Kasumi-1 (cell line): ENCODE results near the gene GPN2.

Experiments
- DNase-seq, 2 experiments: peaks; one replicate each; lab custom pipeline; 2025; lab: John Stamatoyannopoulos, UW

Gene GPN2

DNA sequence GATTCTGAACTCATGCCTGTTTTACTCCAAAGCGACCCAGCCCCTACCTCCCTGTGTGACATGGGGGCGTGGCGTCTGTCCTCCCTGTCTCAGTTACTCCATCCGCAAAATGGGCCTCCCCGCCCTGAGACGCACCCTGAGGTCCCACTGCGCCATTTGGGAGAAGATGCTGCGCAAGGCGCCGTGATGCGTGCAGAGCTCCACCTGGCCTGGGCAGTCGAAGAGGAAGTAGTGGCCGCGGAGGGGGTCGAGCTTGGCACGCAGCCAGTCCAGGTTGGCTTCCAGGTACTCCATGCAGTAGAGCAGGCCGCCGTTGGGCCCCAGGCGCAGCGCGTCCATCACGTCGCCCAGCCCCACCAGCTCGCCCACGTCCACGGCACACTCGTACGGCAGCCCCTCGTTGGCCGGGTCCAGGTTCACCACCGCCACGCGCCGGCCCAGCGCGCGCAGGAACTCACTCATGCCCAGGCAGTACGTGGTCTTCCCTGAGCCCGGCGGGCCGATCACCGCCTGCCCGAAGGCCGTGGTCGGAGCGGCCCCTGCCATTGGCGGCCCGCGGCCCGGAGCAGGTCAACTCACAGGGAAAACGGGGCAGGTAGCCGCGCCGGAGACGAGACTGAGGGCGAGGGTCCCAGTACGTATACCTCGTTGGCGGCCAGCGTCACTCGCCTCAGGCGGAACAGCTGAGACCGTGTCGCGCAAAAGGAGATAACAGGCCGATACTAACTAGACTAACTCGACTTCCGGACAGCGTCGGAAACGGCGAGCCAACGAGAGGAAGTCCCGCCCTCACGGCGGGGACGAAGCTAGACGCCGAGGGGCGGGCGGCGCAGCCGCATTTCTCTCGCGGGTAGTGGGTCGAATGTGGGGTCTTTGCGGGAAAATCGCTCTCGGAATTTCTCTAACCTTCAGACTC lies at the start of gene GPN2:
Gene GPN2, minus strand, starts transcription at position 733 of the 916 bp plus-strand sequence. Its CDS starts 187 bp downstream, at position 546.
- peak; percentile 83 to 84 for DNase-seq

DNA sequence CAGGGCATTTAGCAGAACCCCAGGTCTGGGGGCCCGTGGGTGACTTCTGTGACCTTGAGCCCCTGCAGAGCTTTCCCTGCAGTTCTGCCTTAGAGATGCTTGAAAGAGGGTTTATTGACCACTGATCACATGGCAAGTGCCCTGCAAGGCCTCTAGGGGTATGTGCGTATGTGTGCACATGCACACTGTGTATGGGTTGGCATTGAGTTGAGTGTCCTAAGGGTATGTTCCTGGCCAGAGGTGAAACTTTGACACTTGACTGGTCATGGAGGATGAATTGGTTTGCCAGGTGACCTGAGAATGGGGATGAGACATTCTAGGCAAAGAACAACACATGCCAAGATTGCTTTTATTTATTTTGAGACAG lies 48.6 kb upstream of the GPN2 start:
- no peak for DNase-seq

DNA sequence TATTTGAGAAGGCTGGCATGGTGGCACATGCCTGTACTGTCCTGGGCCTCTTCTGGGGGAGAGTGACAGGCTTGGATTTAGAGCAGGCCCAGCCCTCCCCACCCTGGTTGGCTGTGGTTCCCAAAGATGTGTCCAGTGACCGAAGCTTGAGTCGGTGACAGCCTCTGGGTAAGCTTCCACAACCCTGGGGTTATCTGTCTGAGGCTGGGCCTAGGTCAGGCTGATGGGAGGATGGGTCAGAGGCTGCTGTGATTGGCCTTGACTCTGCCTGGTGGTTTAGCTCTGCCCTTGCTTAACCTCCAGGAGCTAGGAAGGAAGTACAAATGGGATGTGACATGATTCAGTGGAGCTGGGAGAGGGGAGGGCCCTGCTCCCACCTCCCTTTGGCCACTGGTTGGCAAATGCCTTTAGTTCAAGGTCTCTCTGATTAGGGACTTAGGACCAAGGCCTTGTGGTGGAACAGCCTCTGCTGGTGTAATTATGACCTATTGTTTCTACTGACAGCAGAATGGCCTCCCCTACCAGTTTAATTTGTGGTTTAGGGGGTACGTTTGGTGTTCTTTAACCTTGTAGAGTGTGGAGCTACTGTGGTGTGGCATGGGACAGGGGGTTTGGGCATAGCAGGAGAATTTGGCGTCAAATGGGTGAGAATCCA lies 48.0 kb upstream of the GPN2 start:
- DNase-seq: no peak

DNA sequence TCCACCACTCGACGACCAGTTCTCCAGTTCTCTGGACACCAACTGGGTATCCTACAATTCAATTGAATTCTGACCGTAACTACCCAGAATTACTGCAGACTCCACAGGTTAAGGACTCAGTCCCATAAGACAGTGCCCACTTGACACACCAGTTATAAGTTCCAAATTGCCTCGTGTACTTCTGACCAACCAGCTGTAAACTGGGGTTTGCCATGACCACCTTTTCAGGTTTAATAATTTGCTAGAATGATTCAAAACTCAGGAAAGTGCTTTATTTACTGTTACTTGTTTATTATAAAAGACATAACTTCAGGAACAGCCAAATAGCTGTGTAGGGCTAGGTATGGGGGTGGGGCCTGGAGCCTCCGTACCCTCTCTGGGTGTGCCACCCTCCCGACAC lies 46.7 kb upstream of the GPN2 start:
- no peak for DNase-seq

DNA sequence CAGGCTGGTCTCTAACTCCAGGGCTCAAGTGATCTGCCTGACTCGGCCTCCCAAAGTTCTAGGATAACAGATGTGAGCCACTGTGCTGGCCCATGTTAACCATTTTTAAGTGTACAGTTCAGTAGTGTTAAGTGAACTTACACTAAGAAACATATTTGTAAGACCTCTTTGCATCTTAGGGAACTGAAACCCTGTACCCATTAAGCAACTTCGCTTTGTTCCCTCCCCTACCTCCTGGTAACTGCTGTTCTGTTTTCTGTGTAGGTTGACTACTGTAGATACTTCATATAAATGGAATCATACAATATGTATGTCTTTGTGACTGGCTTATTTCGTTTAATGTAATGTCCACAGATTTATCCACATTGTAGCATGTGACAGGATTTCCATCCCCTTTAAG lies 42.4 kb upstream of the GPN2 start:
- no peak for DNase-seq

DNA sequence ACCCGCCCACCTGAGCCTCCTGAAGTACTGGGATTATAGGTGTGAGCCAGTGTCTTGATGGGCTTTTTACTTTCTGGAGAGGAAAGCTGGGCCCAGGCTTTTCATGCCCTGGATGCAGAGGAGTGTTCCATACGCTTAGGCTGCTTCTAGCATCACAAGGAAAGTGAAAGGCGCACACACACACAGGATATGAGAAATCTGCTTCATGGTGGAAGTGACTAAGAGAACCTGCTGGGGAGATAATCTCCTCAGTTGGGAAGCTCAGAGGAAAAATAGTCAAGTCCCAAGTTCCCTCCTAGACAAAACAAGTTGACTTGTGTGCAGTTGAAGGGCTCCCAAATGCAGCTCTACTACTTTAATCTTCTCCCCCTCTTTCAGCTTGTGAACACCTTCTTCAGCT lies 33.6 kb upstream of the GPN2 start:
- no peak for DNase-seq

DNA sequence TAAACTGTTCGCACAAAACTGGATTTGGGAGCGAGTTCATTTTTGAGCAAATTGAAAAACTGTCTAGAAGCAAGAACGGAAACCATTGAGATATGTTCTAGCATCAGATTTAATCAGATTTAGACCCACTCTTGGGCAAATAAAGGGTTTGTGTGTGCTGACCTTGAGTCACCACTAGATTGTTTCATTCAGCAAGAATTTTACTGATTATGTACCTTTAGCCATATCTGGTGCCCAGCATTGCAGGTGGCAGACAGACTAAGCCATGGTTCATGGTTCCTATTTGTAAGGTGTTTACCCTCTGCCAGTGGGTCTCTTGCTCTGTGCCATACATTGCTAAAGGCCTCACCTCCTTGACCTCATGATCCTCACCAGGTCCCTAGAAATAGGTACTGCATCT lies 32.8 kb upstream of the GPN2 start:
- DNase-seq: no peak

DNA sequence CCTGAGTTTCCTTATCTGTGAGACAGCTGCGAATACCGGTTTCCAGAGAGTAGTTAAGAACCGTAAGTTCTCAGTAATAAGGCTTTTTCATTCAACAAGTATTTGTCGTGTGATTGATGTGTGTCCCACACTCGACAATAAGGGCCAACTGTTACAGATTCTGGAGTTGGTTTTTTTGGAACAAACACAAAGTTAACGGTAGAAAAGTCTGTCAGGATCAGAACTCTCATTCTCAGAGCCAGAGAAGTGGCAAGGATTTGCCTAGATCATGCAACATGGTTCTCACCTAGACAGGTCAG lies 32.3 kb upstream of the GPN2 start:
- DNase-seq: no peak

DNA sequence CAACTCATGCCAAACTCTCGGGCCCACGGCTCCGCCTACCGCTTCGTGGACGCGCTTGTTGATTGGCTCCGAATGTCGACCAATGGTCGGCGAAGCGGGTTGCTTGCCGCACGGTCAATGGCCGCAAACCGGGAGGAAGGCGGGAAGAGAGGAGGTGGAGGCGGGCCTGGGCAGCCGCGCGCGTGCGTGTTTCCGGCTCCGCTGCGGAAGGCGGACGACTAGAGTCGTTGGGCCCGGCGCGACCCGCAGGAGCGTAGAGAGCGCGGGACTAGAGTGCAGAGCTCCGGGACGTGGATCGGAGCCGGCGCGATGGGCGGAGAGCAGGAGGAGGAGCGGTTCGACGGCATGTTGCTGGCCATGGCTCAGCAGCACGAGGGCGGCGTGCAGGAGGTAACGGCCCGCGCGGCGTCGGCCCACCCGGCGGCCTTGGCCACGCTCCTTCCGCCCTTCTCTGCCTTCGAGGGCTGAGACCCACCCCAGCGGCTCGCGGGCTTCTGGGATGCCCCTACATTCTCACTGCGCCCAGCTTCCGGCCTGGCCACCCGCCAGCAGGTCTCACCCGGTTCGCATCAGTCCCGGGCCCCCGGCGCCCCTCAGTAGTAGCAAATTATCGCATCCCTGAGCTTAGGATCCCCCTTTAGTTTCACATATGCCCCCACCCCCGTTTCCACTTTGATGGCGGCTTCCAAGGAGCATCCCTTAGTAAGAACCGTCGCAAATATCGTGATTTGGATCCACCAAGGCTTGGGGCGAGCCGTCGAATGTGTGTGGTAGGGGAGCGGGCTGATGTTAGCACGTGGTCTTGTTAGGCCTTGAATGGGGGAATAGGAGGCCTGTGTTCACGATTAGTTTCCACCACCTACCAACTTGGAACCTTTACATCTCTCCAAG lies 31.7 kb upstream of the GPN2 start, which contains the start of gene NUDC:
Gene NUDC, plus strand, starts transcription at position 204 of the 891 bp plus-strand sequence. Its CDS starts 106 bp downstream, at position 310.
- DNase-seq: peak; percentile 94

DNA sequence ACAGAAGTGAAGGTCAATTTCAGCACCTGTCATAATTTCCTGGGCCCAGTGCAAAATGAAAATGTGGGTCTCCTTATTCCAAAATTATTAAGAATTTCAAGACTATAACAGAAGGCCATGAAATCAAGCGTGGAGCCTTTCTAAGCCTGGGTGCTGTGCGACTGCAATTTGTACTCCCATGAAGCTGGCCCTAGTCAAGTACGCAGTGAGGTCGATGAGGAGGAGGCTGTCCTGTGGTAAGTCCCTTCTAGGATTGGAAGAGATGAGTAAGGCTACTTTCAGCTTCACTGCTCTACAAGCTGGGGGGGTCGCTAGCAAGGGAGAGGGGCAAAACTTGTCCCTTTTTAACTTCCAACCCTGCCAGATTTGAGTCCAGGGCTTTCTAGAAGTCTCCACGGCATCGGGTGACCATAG lies 31.1 kb upstream of the GPN2 start:
- DNase-seq: no peak

DNA sequence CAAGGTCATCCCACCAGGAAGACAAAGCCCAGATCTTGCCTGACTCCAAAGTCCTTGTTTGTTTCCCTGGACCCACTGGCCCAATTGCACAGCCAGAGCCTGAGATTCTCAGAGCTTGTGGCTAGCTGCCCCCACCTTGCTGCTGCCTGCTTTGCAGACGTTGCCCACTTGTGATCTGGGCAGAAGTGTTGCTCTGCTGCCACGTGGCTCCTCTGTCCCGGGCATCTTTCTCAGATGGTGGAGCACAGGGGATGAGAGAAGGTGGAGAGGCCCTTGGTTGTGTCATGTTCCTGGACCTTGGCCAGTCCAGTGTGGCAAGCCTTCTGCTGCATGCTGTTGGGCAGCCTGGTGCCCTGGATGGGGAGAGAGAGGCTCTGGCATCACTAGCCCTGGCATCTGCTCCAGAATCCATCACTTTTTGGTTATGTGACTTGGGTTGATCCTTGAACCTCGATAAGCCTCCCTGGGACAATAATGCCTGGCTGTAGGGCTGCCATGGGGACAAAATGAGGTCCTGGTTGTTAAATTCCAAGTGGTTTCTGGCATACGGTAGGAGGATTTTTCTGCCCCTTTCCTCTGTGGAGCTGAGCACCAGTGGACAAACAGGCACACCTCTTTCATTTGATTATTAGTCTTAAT lies 25.2 kb upstream of the GPN2 start:
- DNase-seq: no peak

DNA sequence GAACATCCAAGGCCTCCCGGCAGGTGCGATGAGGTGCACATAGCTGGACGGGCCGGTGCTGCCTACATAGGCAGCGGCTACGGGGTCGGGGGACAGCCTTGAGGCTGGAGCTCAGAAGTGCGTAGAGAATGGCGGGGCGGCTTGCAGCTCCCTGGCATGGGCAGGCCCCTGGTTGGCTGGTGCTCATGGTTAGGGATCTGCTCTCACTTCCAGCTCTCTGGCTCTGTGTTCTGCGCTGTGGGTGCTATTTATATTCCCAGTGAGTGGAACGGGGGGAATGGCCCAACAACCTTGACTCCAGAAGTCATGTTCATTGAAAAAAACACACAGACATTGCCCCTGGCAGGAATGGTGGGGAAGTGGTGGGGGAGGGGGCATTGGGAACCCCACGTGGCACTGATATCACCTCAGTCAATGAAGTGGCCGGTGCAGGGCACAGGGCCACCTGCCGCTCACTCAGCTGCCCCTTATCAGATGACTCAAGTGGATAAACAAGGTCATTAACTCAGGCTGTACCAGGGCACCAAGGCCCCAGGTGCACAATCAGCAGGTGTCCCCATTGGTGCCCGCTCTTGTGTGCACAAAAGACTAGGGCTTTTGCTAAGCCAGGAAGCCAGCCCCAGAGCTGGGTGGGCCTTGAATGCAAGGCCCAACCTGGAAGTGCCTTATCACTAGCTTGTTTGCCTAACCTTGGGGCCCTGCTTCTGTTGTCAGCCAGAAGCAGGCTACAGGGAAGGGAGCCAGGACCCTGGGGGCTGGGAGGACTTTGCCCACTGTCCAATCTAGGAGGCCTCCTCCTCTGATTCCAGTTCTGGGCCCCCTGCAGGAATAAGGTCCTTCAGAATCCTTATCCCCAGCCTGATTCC lies 23.9 kb upstream of the GPN2 start, which contains the start of gene NR0B2:
Gene NR0B2, minus strand, starts transcription at position 222 of the 866 bp plus-strand sequence. Its CDS starts 35 bp downstream, at position 187.
- DNase-seq: no peak

DNA sequence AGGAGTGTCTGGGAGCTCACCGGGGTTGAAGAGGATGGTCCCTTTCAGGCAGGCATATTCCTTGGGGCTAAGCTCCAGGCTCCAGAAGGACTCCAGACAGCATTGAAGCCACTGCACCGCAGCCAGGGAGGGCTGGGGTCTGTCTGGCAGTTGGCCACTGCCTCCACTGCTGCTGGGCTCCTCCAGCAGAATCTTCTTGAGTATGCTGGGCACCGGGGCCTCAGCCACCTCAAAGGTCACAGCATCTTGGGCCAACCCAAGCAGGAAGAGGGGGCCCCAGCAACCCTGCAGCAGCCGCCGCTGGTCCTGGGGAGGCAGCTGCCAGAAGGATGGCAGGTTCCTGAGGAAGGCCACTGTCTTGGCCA lies 23.3 kb upstream of the GPN2 start:
- no peak for DNase-seq

DNA sequence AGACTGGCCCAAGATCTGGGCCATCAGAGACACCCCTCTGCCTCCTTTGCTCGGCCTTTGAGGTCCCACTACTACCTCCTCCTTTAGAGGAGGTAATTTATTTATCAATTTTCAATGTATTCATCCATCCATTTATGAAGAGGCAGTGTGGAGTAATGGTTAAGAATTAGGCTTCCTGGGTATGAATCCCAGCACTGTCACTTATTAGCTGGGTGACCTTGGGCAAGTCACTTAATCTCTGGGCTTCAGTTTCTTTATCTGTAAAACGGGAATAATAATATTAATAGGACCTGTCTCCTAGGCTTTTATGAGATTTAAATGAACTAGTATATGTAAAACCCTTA lies 22.0 kb upstream of the GPN2 start:
- DNase-seq: no peak

DNA sequence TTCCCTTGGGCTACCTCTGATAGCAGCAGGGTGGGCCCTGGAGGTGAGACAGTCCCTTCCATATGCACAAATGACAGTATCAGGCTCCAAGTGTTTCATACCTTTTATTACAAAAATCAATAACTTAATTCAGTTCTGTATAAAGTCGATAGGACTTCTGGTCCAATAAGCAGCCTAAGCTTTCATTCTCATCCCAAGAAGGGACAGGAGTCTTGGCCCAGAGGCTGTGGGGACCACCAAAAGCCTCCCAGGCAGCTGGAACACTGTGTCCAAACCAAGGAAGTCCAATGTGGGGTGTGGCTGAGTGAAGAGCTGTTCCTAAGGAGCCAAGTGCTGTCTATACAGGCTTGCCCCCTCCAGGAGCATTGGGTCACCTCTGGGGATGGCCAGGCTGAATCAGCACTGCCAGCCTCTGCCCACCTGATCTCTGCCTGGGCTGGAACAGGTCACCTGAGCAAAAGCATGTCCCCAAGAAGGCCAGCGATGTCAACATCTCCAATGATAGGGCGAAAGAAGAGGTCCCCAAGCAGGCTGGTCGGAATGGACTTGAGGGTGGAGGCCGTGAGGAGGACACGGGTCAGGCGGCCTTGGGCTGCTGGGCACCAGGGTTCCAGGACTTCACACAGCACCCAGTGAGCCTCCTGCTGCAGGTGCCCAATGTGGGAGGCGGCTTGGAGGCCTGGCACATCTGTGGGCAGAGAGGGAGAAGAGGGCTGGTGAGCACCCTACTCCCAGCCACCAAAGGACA lies 21.5 kb upstream of the GPN2 start:
- no peak for DNase-seq

DNA sequence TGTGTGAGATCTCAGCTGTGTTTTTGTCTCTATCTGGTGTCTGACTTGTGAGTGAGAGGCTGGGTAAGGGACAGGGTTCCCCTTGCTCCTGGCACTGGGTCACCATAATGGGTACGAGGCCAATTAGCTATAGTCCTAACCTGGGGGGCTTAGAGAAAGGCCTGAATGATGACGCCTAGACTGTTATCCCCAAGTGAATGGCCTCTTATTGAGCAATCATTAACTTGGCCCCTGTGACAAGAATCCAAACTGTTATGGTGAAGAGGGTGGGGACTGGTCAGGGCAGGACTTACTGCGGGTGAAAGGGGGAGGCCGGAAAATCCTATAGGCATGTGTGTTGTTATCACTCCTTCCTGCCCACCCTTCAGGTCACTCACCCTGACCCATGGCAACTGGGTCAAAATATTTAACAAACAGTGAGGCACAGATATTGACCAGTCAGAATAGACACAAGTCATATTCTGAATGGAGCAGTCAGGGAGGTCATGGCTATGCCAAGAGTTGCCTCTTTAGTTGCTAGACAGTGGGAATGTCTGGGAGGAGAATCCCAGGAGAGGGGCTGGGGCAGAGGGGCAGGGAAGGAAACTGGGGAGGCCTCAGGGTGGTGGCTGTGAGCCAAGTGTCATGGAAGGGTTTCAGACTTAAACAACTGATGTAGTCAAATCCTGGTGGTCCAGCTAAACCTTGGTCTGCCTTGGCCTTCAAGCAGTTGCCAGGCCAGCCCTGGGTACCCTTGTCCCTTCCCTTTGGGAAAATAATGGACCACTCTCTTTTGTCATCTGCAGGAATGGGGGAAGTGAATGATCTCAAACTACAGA lies 20.5 kb upstream of the GPN2 start:
- no peak for DNase-seq

DNA sequence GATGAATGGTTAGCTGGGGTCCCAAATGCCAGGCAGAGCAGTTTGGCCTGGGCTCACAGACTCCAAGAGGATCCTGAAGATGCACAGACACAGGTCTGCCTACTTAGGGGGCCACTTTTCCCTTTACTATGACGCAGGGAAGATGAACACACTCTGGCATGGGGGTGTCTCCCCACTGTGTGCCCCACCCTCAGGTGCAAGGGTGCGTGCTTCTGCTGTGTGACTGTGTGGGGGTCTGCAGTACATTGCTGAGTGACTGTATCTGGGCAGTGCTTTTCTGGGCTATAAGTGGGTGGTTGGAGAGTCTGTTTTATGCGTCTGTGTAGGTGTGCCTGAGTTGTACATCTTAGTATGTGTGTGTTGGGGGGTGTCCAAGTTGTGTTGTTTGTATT lies 19.9 kb upstream of the GPN2 start:
- no peak for DNase-seq

DNA sequence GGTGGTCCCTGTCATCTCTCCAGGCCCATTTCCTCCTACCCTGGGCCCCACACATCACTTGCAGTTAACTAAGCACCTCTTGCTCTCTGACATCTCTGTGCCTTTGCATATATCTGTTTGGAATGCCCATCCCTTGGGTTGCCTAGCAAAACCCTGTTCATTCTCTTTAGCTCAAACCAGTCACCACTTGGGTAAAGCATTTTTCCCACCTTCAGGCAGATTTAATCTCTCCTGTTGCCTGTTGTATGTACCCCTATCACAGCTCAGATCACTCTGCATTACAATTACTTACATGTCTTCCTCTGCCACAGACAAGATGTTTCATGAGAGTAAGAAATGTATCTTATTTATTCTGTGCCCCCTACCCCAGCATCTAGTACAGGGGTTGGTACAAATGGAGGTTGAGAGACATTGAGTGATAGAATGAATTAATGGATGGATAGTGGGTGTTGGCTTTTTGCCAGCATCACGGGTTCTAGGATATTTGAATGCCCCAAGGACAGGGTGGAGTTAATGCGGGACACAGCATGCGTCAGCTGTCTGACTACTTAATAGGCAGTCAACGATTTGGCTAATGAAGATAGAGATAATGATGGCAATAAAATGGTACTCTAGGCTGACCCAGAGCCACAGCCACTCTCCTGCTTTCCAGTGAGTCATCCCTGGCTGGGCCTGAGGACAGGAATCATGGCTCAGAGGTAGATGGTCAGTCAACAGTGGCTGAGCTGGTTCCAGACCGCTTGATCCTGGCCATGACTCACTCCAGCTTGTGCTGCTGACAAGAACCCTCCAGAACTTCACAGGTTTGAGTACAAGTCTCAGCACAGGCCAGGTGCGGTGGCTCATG lies 17.2 kb upstream of the GPN2 start:
- DNase-seq: no peak
